Prostate gland (tissue), 2 donors: ENCODE data around the gene LSAMP.

Source experiments
- CTCF ChIP-seq, 4 experiments: fragments of 200-600 bp in 2 of 4; fragments of 450-650 bp in 2 of 4; sonication (generic) in 2 of 4; IDR thresholded peaks; 1 replicate in 3 of 4; 2 replicates in 1 of 4; pipeline ENCODE4 v1.5.1; 2016 to 2019; ENCODE audit warnings: antibody characterized with exemption in 4 of 4, mild to moderate bottlenecking in 2 of 4, moderate library complexity in 2 of 4
- POLR2A ChIP-seq: fragments of 450-650 bp; IDR thresholded peaks from one replicate; pipeline ENCODE4 v1.6.1; 2016; ENCODE audit warnings: antibody characterized with exemption, mild to moderate bottlenecking
- POLR2AphosphoS5 ChIP-seq: sonication (generic); formaldehyde crosslinking; IDR thresholded peaks from one replicate; pipeline ENCODE4 v1.6.1; 2017; ENCODE audit warnings: antibody characterized with exemption

- TF ChIP-seq CTCF (IDR thresholded peaks at IDR 0.05) (no peak), POLR2A (no peak), POLR2AphosphoS5 (no peak)
These were observed 392.3 kb downstream of the LSAMP start for GRCh38 chr3:116053017-116053416.
